Measurements from ENCODE around the gene SHKBP1. TPM values are rescaled to one million over a fixed set of nuclear protein-coding genes. Genes with fewer than 3 reads are reported as not detected.

The SHKBP1 gene
- total and polyA plus RNA-seq, 2 of the 8 experiments (the other 6 are each of a cell fraction or from before 2014, with no cell fraction given), result 74.6 to 98.8 TPM

DNA sequence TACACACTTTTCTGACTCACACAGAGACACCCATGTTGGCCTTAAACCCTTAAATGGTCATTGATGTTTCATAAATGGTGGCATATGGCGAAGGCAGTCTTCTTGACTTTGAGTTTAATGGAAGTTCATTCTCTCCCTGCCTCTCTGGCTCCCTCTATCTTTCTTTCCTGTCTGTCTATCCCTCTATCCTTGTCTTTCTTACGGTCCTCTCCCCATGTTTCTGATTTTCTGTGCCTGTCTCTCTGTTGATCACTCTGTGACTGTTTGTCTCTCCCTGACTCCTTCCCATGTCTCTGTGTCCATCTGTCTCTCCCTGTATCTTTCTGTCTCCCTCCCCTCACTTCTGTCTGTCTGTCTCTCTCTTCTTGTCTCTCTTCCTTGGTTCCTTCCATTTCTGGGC lies 43.2 kb upstream of the SHKBP1 start:
- DNase-seq (ENCODE audit: low read depth in 1 of 2, low spot score in 2 of 2) (no peak), FAIRE-seq (no peak)
- Histone ChIP-seq H2BK5ac (ENCODE audit: low read depth, low read length) (no peak overlapping the region), H3K23ac (ENCODE audit: insufficient read length) (no peak overlapping the region), H2BK20ac (ENCODE audit: low read length) (no peak overlapping the region), H4K5ac (ENCODE audit: insufficient read length, low read depth, low read length) (no peak overlapping the region), H3K4me3 (ENCODE audit: extremely low read depth in 1 of 4, insufficient read depth in 2 of 4, low read depth in 3 of 4, low read length in 4 of 4) (no peak overlapping the region), H3K23me2 (ENCODE audit: low read depth, low read length) (peaks cover 9% of the 10 kb centered on the region), H3K79me1 (ENCODE audit: low read depth, low read length) (no peaks in the 10 kb centered on the region), H4K8ac (ENCODE audit: extremely low read depth, insufficient read depth, low read length) (no peak overlapping the region), H3K36me3 (ENCODE audit: control insufficient read depth in 2 of 4, insufficient read depth in 4 of 4, low read length in 3 of 4) (no peaks in the 10 kb centered on the region), H2BK15ac (ENCODE audit: low read length) (no peak overlapping the region), H2BK120ac (replicated peaks; ENCODE audit: low read depth, low read length) (no peak overlapping the region), H3K27ac (ENCODE audit: low read depth, low read length) (no peak overlapping the region), H3K9ac (replicated peaks in 1 of 4; ENCODE audit: extremely low read depth in 1 of 4, low read depth in 3 of 4, low read length in 3 of 4) (no peak overlapping the region), H3K79me2 (ENCODE audit: control insufficient read depth in 1 of 2, insufficient read depth in 2 of 2, low read length in 2 of 2) (no peaks in the 10 kb centered on the region), H3K9me3 (ENCODE audit: insufficient read depth in 2 of 2, low read depth in 1 of 2, low read length in 1 of 2) (peaks cover 0 to 3% of the 10 kb centered on the region in 2 experiments; a peak in 1 of 4 replicates), H2AFZ (ENCODE audit: low read length) (no peak overlapping the region), H3K56ac (replicated peaks; ENCODE audit: insufficient read length, low read depth, low read length) (no peak overlapping the region), H3K18ac (ENCODE audit: extremely low read depth, low read length) (no peak overlapping the region), H3K4ac (replicated peaks; ENCODE audit: insufficient read length, low read depth, low read length) (no peak overlapping the region), H4K20me1 (replicated peaks in 1 of 2; ENCODE audit: control insufficient read depth in 1 of 2, insufficient read depth in 2 of 2, low read length in 2 of 2) (no peaks in the 10 kb centered on the region), H2AK5ac (ENCODE audit: low read depth, low read length) (no peak overlapping the region), H2BK12ac (ENCODE audit: low read depth, low read length) (no peak overlapping the region), H3K4me1 (replicated peaks in 1 of 4; ENCODE audit: control insufficient read depth in 3 of 4, insufficient read depth in 4 of 4, low read length in 3 of 4) (peaks cover 0 to 7% (median 4%) of the 10 kb centered on the region in 4 experiments; a peak in 6 of 7 replicates), H4K91ac (replicated peaks; ENCODE audit: insufficient read length, low read length) (no peak overlapping the region), H3K14ac (ENCODE audit: insufficient read length) (no peak overlapping the region), H3K4me2 (ENCODE audit: insufficient read depth in 1 of 2, low read depth in 2 of 2, low read length in 2 of 2) (no peak overlapping the region), H3K27me3 (replicated peaks in 1 of 4; ENCODE audit: control insufficient read depth in 3 of 4, extremely low read depth in 1 of 4, insufficient read depth in 3 of 4, low read length in 3 of 4) (peaks cover 0 to 4% (median 0%) of the 10 kb centered on the region in 4 experiments; a peak in 2 of 7 replicates)
- 89% methylated on average over 2 of the region's 2 CpGs; no CpG with 5 or more reads in 1 of the 2 experiments for WGBS, 2 experiments (ENCODE audit: extremely low coverage in 1 of 2, insufficient coverage in 1 of 2, insufficient read length in 1 of 2, insufficient replicate concordance in 2 of 2, low coverage in 1 of 2, low lambda C conversion rate in 2 of 2, missing lambda C conversion rate in 1 of 2)
- TF ChIP-seq NANOG (IDR thresholded peaks at IDR 0.05; ENCODE audit: insufficient read depth, low read depth, low read length, poor library complexity, severe bottlenecking) (no peak), RAD21 (IDR thresholded peaks at IDR 0.05 in 1 of 2, conservative IDR thresholded peaks at IDR 0.05 in 1 of 2; ENCODE audit: low read depth in 2 of 2, low read length in 2 of 2) (peak in 1 of 2 experiments; percentile 13; a peak in 1 of 4 replicates), MAFK (IDR thresholded peaks at IDR 0.05; ENCODE audit: low read depth, low read length) (no peak)
- TF ChIP-seq, protein P1, sequence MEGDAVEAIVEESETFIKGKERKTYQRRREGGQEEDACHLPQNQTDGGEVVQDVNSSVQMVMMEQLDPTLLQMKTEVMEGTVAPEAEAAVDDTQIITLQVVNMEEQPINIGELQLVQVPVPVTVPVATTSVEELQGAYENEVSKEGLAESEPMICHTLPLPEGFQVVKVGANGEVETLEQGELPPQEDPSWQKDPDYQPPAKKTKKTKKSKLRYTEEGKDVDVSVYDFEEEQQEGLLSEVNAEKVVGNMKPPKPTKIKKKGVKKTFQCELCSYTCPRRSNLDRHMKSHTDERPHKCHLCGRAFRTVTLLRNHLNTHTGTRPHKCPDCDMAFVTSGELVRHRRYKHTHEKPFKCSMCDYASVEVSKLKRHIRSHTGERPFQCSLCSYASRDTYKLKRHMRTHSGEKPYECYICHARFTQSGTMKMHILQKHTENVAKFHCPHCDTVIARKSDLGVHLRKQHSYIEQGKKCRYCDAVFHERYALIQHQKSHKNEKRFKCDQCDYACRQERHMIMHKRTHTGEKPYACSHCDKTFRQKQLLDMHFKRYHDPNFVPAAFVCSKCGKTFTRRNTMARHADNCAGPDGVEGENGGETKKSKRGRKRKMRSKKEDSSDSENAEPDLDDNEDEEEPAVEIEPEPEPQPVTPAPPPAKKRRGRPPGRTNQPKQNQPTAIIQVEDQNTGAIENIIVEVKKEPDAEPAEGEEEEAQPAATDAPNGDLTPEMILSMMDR (IDR thresholded peaks at IDR 0.05; ENCODE audit: control extremely low read depth in 1 of 3, insufficient read depth in 1 of 3, low read depth in 1 of 3, low read length in 3 of 3), result peak in 1 of 3 experiments; percentile 44; a peak in 1 of 4 replicates
- TF ChIP-seq, protein P2, sequence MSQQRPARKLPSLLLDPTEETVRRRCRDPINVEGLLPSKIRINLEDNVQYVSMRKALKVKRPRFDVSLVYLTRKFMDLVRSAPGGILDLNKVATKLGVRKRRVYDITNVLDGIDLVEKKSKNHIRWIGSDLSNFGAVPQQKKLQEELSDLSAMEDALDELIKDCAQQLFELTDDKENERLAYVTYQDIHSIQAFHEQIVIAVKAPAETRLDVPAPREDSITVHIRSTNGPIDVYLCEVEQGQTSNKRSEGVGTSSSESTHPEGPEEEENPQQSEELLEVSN (IDR thresholded peaks at IDR 0.05), result no peak
- CTCF ChIA-PET (ENCODE audit: partially characterized antibody), result interaction anchor here (0.8 to 2.7 kb wide), 17 partner anchors 10 to 101 kb away, joined by 3 to 13 read pairs (median 7); no protein-coding TSS in a partner anchor
- POLR2A ChIA-PET (ENCODE audit: partially characterized antibody), result no interaction called here
